HCT116 (cell line): ENCODE data around the gene ZCCHC10. TPM values are rescaled to one million over a fixed set of nuclear protein-coding genes. Genes with fewer than 3 reads are reported as not detected.

Experiments used
- ATAC-seq: fragments of 200-7000 bp; cut with Tn5 transposase; 2 replicates; pipeline ENCODE4 v1.9.1; 2020; ENCODE audit warnings: mild to moderate bottlenecking, moderate library complexity
- BruUV-seq: library from RNA; stranded (reverse); fragments of 400-500 nt; replicated peaks from 2 replicates; lab custom pipeline; 2021; lab: Mats Ljungman, UMichigan
- CTCF ChIA-PET: fragments of 300-600 bp; sonication (Branson Sonifier 250); formaldehyde crosslinking; loops from one replicate; lab custom pipeline; 2021; ENCODE audit warnings: antibody characterized with exemption; lab: Charles Lee
- POLR2A ChIA-PET: fragments of 300-600, 350-600 bp; sonication (Branson Sonifier 250); formaldehyde crosslinking; loops from one replicate; lab custom pipeline; 2021; ENCODE audit warnings: antibody characterized with exemption; lab: Charles Lee
- RAD21 ChIA-PET, 2 experiments: fragments of 300-600 bp; sonication (Branson Sonifier 250); formaldehyde crosslinking; loops; one replicate each; lab custom pipeline; 2023; ENCODE audit warnings: low total read pairs in 2 of 2; ENCODE audit not compliant: uncharacterized antibody in 2 of 2, unreplicated experiment in 2 of 2, low non-redundant PET in 1 of 2; lab: Charles Lee
- DNase-seq: peaks from one replicate; pipeline ENCODE4 v3.0.0-alpha.2; 2010; ENCODE audit warnings: low read depth, low spot score
- H2AFZ ChIP-seq: fragments of 200-600 bp; shearing (Covaris generic), sonication (generic); 2 replicates; pipeline ENCODE4 v1.6.1; 2017; ENCODE audit warnings: low read depth, mixed run types, mixed read lengths, antibody characterized with exemption, low read length; ENCODE audit not compliant: poor library complexity, severe bottlenecking
- H3K27ac ChIP-seq: 2 replicates; pipeline ENCODE4 v1.5.1; 2012; ENCODE audit warnings: low read depth, low read length
- H3K27me3 ChIP-seq: fragments of 200-600 bp; sonication (generic); 2 replicates; pipeline ENCODE4 v1.6.1; 2016; ENCODE audit warnings: mixed run types, low read length, mixed read lengths; ENCODE audit not compliant: insufficient read depth
- H3K36me3 ChIP-seq, 2 experiments: fragments of 200-500 bp in 1 of 2; fragments of 200-600 bp in 1 of 2; sonication (Bioruptor generic) in 1 of 2; sonication (generic) in 1 of 2; 2 replicates each; pipeline versions ENCODE4 v1.5.1 to v1.6.1; 2014 to 2016; ENCODE audit warnings: low read length in 2 of 2, inconsistent platforms in 1 of 2, mixed read lengths in 1 of 2, mixed run types in 1 of 2; ENCODE audit not compliant: insufficient read depth in 2 of 2, control insufficient read depth in 1 of 2
- H3K4me1 ChIP-seq, 2 experiments: fragments of 200-600 bp in 1 of 2; sonication (generic) in 1 of 2; 2 replicates each; pipeline versions ENCODE4 v1.5.1 to v1.6.1; 2012 to 2017; ENCODE audit warnings: low read length in 2 of 2, inconsistent platforms in 1 of 2, mild to moderate bottlenecking in 1 of 2, mixed read lengths in 1 of 2, mixed run types in 1 of 2, moderate library complexity in 1 of 2; ENCODE audit not compliant: insufficient read depth in 2 of 2, control insufficient read depth in 1 of 2
- H3K4me2 ChIP-seq: fragments of 200-600 bp; sonication (generic); 2 replicates; pipeline ENCODE4 v1.6.1; 2017; ENCODE audit warnings: mixed run types, low read length, mixed read lengths
- H3K4me3 ChIP-seq, 2 experiments: fragments of 200-600 bp in 1 of 2; sonication (generic) in 1 of 2; replicated peaks in 1 of 2; 2 replicates each; pipeline ENCODE4 v1.5.1; 2011 to 2016; ENCODE audit warnings: low read length in 2 of 2, control low read depth in 1 of 2, low read depth in 1 of 2, mild to moderate bottlenecking in 1 of 2, mixed read lengths in 1 of 2, mixed run types in 1 of 2
- H3K79me2 ChIP-seq: fragments of 200-600 bp; sonication (generic); 2 replicates; pipeline ENCODE4 v1.6.1; 2017; ENCODE audit warnings: mild to moderate bottlenecking, mixed run types, low read length, moderate library complexity, mixed read lengths; ENCODE audit not compliant: insufficient read depth
- H3K9ac ChIP-seq: fragments of 200-600 bp; sonication (generic); 2 replicates; pipeline ENCODE4 v1.6.1; 2016; ENCODE audit warnings: low read length, mixed read lengths
- H3K9me2 ChIP-seq: fragments of 200-600 bp; sonication (generic), shearing (Covaris generic); 2 replicates; pipeline ENCODE4 v1.6.1; 2017; ENCODE audit warnings: mixed run types, mild to moderate bottlenecking, moderate library complexity; ENCODE audit not compliant: insufficient read depth
- H3K9me3 ChIP-seq, 2 experiments: fragments of 200-500 bp in 1 of 2; fragments of 200-600 bp in 1 of 2; sonication (Bioruptor generic) in 1 of 2; sonication (generic) in 1 of 2; 2 replicates each; pipeline ENCODE4 v1.6.1; 2014 to 2017; ENCODE audit warnings: low read length in 2 of 2, mixed read lengths in 2 of 2, inconsistent platforms in 1 of 2, low read depth in 1 of 2, mild to moderate bottlenecking in 1 of 2, mixed run types in 1 of 2, moderate library complexity in 1 of 2; ENCODE audit not compliant: control insufficient read depth in 1 of 2, insufficient read depth in 1 of 2
- H4K20me1 ChIP-seq: fragments of 200-600 bp; sonication (generic), shearing (Covaris generic); 2 replicates; pipeline ENCODE4 v1.6.1; 2017; ENCODE audit warnings: mixed run types, mild to moderate bottlenecking, moderate library complexity; ENCODE audit not compliant: insufficient read depth
- CEBPB ChIP-seq: IDR thresholded peaks from 2 replicates; pipeline ENCODE4 v1.6.1; 2012; ENCODE audit warnings: low read depth
- ELF1 ChIP-seq: IDR thresholded peaks from 2 replicates; pipeline ENCODE4 v1.6.1; 2012; ENCODE audit warnings: low read depth, borderline replicate concordance
- EZH2phosphoT487 ChIP-seq: fragments of 200-600 bp; IDR thresholded peaks from 2 replicates; pipeline ENCODE4 v1.6.1; 2018; ENCODE audit warnings: antibody characterized with exemption, borderline replicate concordance
- FOSL1 ChIP-seq: IDR thresholded peaks from 2 replicates; pipeline ENCODE4 v1.6.1; 2012; ENCODE audit warnings: low read depth
- JUND ChIP-seq: IDR thresholded peaks from 2 replicates; pipeline ENCODE4 v1.6.1; 2012
- POLR2A ChIP-seq: IDR thresholded peaks from 2 replicates; pipeline ENCODE4 v1.7.0; 2011; ENCODE audit warnings: borderline replicate concordance; ENCODE audit not compliant: insufficient read depth, insufficient read length; ENCODE audit errors: extremely low read depth
- POLR2AphosphoS5 ChIP-seq: IDR thresholded peaks from 2 replicates; pipeline ENCODE4 v1.6.1; 2011; ENCODE audit warnings: mild to moderate bottlenecking, low read depth, low read length, moderate library complexity
- SRF ChIP-seq: IDR thresholded peaks from 2 replicates; pipeline ENCODE4 v1.6.1; 2012; ENCODE audit warnings: low read depth
- ZBTB33 ChIP-seq: IDR thresholded peaks from 2 replicates; pipeline ENCODE4 v1.6.1; 2011; ENCODE audit warnings: mild to moderate bottlenecking, low read length, moderate library complexity; ENCODE audit not compliant: insufficient replicate concordance; ENCODE audit errors: extremely low read depth
- intact Hi-C: fragments of 100-400 bp; cut with micrococcal nuclease; formaldehyde crosslinking; loops from 2 replicates; pipeline ENCODE4 v1.10.0; 2022
- total RNA-seq: library from RNA; stranded (reverse); gene quantifications from one replicate; pipeline ENCODE4 v1.2.1, GENCODE V29; 2021; ENCODE audit not compliant: unreplicated experiment

ZCCHC10 gene
- total RNA-seq, 1 experiment from 2014 or later, result 19.2 TPM

GRCh38 chr5:133051542-133052316 lies 25.4 kb upstream of the ZCCHC10 start, which contains the start of gene HSPA4 (continued):
- TF ChIP-seq CEBPB (no peak), SRF (no peak), JUND (no peak), ZBTB33 (peak; percentile 98), ELF1 (peak; percentile 55; the same call in 1 of the 2 replicates), POLR2AphosphoS5 (peak; percentile 96), EZH2phosphoT487 (no peak)

- Histone ChIP-seq H3K27me3 (no peaks in the 10 kb centered on the region), H4K20me1 (peaks cover 12% of the 10 kb centered on the region; the same call in 1 of the 2 replicates), H3K4me3 (peak overlapping the region; percentile 75 to 99), H3K9me3 (no peaks in the 10 kb centered on the region), H3K36me3 (peaks cover 0 to 3% of the 10 kb centered on the region in 2 experiments; a peak in 1 of 4 replicates), H3K9me2 (no peaks in the 10 kb centered on the region), H3K79me2 (peaks cover 57% of the 10 kb centered on the region), H2AFZ (no peak overlapping the region), H3K4me2 (peak overlapping the region; percentile 88), H3K27ac (peak overlapping the region; percentile 98), H3K4me1 (peaks cover 16 to 23% of the 10 kb centered on the region in 2 experiments), H3K9ac (peak overlapping the region; percentile 100)
- ChIA-PET RAD21 (no interaction called here), POLR2A (interaction anchor here (0.6 to 1.8 kb wide), 11 partner anchors 10 to 138 kb away, joined by 3 to 7 read pairs (median 4); no protein-coding TSS in a partner anchor), CTCF (no interaction called here)
- TF ChIP-seq FOSL1, result no peak
- TF ChIP-seq POLR2A, result peak; percentile 21
- DNase-seq (no peak), ATAC-seq (no peak; the same call in 1 of the 2 replicates)
- TSS peak; percentile 87 for BruUV-seq
- intact Hi-C loops, result loop anchor here (5.0 kb wide), 1 partner anchor 89 kb away; the partner anchor contains the start of gene AFF4
Measured at GRCh38 chr5:133051061-133051541, 24.8 kb upstream of the ZCCHC10 start.
